Hepatocyte (in vitro differentiated cells): ENCODE data around the gene GCNT2.

ENCODE experiments used
- EZH2phosphoT487 ChIP-seq: fragments of 200-600 bp; sonication (generic); IDR thresholded peaks from one replicate; pipeline ENCODE4 v1.6.1; 2018; ENCODE audit warnings: antibody characterized with exemption, mild to moderate bottlenecking, low read depth, moderate library complexity; ENCODE audit not compliant: unreplicated experiment, severe bottlenecking
- TF ChIP-seq, protein P1 (sequence below): fragments of 200-600 bp; sonication (generic); IDR thresholded peaks from 2 replicates; pipeline ENCODE4 v1.5.1; 2016; ENCODE audit warnings: antibody characterized with exemption, mild to moderate bottlenecking; ENCODE audit not compliant: poor library complexity

DNA sequence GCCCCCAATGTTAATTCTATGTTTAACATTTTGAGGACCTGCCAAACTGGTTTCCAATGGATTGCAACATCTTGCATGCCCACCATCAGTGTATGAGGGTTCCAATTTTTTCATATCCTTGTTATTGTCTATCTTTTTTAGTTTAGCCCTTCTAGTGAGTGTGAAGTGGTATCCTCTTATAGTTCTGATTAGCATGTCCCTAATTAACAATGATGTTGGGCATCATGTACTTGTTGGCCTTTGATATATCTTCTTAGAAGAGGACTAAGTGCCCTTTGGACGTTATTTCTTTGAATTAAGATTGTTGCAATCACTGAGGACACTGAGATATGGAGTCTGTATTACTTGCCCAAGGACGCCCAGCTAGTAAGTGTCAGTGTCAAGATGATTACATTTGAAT is 22.3 kb downstream of the GCNT2 start:
- TF ChIP-seq, protein P1, sequence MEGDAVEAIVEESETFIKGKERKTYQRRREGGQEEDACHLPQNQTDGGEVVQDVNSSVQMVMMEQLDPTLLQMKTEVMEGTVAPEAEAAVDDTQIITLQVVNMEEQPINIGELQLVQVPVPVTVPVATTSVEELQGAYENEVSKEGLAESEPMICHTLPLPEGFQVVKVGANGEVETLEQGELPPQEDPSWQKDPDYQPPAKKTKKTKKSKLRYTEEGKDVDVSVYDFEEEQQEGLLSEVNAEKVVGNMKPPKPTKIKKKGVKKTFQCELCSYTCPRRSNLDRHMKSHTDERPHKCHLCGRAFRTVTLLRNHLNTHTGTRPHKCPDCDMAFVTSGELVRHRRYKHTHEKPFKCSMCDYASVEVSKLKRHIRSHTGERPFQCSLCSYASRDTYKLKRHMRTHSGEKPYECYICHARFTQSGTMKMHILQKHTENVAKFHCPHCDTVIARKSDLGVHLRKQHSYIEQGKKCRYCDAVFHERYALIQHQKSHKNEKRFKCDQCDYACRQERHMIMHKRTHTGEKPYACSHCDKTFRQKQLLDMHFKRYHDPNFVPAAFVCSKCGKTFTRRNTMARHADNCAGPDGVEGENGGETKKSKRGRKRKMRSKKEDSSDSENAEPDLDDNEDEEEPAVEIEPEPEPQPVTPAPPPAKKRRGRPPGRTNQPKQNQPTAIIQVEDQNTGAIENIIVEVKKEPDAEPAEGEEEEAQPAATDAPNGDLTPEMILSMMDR: no peak
- no peak for TF ChIP-seq EZH2phosphoT487
